ENCODE data around the gene DNAH1. TPM values are rescaled to one million over a fixed set of nuclear protein-coding genes. Genes with fewer than 3 reads are reported as not detected.
A peak's percentile ranks its signal among the peaks of the same experiment; 100 is the strongest.

The DNAH1 gene
- total and polyA plus RNA-seq, 2 donors from 2014 or later: 1.7 to 12.1 TPM

DNA sequence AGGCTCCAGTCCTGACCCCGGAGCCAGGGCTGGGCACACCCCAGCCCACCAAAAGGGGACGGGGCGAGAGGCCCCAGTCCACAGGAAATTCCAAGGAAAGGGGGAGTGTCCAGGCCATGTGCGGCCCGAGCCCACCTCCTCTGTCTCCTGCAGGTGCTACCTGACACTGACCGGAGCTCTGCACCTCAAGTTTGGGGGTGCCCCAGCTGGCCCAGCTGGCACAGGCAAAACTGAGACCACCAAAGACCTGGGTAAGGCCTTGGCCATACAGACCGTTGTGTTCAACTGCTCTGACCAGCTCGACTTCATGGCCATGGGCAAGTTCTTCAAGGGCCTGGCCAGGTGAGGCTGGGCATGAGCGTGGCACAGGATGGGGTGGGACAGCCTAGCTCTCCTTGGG lies 44.9 kb downstream of the DNAH1 start:
- DNase-seq: peak in 1 of 5 donors; percentile 51
- peaks cover 0 to 26% (median 20%) of the 10 kb centered on the region in 3 donors for H3K36me3 ChIP-seq (ENCODE audit: control insufficient read depth in 2 of 3, insufficient read depth in 3 of 3, low read length in 3 of 3)
- intact Hi-C loops (cut with DNase I): no loop called here

GRCh38 chr3:52361454-52361853 lies 45.3 kb downstream of the DNAH1 start:
- TF ChIP-seq, protein P1, sequence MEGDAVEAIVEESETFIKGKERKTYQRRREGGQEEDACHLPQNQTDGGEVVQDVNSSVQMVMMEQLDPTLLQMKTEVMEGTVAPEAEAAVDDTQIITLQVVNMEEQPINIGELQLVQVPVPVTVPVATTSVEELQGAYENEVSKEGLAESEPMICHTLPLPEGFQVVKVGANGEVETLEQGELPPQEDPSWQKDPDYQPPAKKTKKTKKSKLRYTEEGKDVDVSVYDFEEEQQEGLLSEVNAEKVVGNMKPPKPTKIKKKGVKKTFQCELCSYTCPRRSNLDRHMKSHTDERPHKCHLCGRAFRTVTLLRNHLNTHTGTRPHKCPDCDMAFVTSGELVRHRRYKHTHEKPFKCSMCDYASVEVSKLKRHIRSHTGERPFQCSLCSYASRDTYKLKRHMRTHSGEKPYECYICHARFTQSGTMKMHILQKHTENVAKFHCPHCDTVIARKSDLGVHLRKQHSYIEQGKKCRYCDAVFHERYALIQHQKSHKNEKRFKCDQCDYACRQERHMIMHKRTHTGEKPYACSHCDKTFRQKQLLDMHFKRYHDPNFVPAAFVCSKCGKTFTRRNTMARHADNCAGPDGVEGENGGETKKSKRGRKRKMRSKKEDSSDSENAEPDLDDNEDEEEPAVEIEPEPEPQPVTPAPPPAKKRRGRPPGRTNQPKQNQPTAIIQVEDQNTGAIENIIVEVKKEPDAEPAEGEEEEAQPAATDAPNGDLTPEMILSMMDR (IDR thresholded peaks at IDR 0.05; ENCODE audit: borderline replicate concordance, extremely low read depth, insufficient read depth): no peak
- FAIRE-seq (no peak), DNase-seq (peak in 1 of 5 donors; percentile 62)
- H3K9me3 ChIP-seq (ENCODE audit: control insufficient read depth in 2 of 3, insufficient read depth in 1 of 3, low read length in 3 of 3): no peaks in the 10 kb centered on the region
- H3K4me3 ChIP-seq (ENCODE audit: low read length in 3 of 3): no peak overlapping the region
- no peaks in the 10 kb centered on the region for H3K4me1 ChIP-seq (ENCODE audit: control insufficient read depth in 2 of 3, insufficient read depth in 2 of 3, low read depth in 1 of 3, low read length in 3 of 3)
- H3K27ac ChIP-seq (ENCODE audit: low read depth in 2 of 2, low read length in 2 of 2): no peak overlapping the region
- intact Hi-C loops (cut with DNase I): no loop called here
- peaks cover 0 to 26% (median 17%) of the 10 kb centered on the region in 3 donors for H3K36me3 ChIP-seq (ENCODE audit: control insufficient read depth in 2 of 3, insufficient read depth in 3 of 3, low read length in 3 of 3)
- no peaks in the 10 kb centered on the region for H3K27me3 ChIP-seq (ENCODE audit: control insufficient read depth, insufficient read depth, low read length)
- no peak overlapping the region for H3K9ac ChIP-seq (ENCODE audit: low read length in 3 of 3)

More for the DNA sequence above, 44.9 kb downstream of the DNAH1 start:
- H3K4me3 ChIP-seq (ENCODE audit: low read length in 3 of 3): no peak overlapping the region
- H3K9ac ChIP-seq (ENCODE audit: low read length in 3 of 3): no peak overlapping the region
- no peak overlapping the region for H3K27ac ChIP-seq (ENCODE audit: low read depth in 2 of 2, low read length in 2 of 2)
- TF ChIP-seq, protein P1 (IDR thresholded peaks at IDR 0.05; ENCODE audit: borderline replicate concordance, extremely low read depth, insufficient read depth): no peak
- H3K4me1 ChIP-seq (ENCODE audit: control insufficient read depth in 2 of 3, insufficient read depth in 2 of 3, low read depth in 1 of 3, low read length in 3 of 3): no peaks in the 10 kb centered on the region
- H3K27me3 ChIP-seq (ENCODE audit: control insufficient read depth, insufficient read depth, low read length): no peaks in the 10 kb centered on the region
- FAIRE-seq: no peak
- no peaks in the 10 kb centered on the region for H3K9me3 ChIP-seq (ENCODE audit: control insufficient read depth in 2 of 3, insufficient read depth in 1 of 3, low read length in 3 of 3)

GRCh38 chr3:52361898-52362297 lies 45.8 kb downstream of the DNAH1 start:
- Histone ChIP-seq H3K27ac (ENCODE audit: low read depth in 2 of 2, low read length in 2 of 2) (no peak overlapping the region), H3K4me3 (ENCODE audit: low read length in 3 of 3) (no peak overlapping the region), H3K36me3 (ENCODE audit: control insufficient read depth in 2 of 3, insufficient read depth in 3 of 3, low read length in 3 of 3) (peaks cover 0 to 26% (median 17%) of the 10 kb centered on the region in 3 donors), H3K4me1 (ENCODE audit: control insufficient read depth in 2 of 3, insufficient read depth in 2 of 3, low read depth in 1 of 3, low read length in 3 of 3) (no peaks in the 10 kb centered on the region), H3K9me3 (ENCODE audit: control insufficient read depth in 2 of 3, insufficient read depth in 1 of 3, low read length in 3 of 3) (no peaks in the 10 kb centered on the region), H3K27me3 (ENCODE audit: control insufficient read depth, insufficient read depth, low read length) (no peaks in the 10 kb centered on the region), H3K9ac (ENCODE audit: low read length in 3 of 3) (no peak overlapping the region)
- TF ChIP-seq, protein P1 (IDR thresholded peaks at IDR 0.05; ENCODE audit: borderline replicate concordance, extremely low read depth, insufficient read depth): no peak
- DNase-seq (peak; percentile 29 to 81 (median 74)), FAIRE-seq (no peak)
- intact Hi-C loops (cut with DNase I): no loop called here
